RPMI8226 (cell line): ENCODE results near the gene GALNT9.
"Not testable (repeated sequence)": the region's sequence is repeated elsewhere in the genome, so short reads cannot be mapped to it uniquely, and the experiment has no call there.

Experiments used
- DNase-seq: peaks from one replicate; pipeline ENCODE4 v3.0.0-alpha.2; 2015

Gene GALNT9

DNA sequence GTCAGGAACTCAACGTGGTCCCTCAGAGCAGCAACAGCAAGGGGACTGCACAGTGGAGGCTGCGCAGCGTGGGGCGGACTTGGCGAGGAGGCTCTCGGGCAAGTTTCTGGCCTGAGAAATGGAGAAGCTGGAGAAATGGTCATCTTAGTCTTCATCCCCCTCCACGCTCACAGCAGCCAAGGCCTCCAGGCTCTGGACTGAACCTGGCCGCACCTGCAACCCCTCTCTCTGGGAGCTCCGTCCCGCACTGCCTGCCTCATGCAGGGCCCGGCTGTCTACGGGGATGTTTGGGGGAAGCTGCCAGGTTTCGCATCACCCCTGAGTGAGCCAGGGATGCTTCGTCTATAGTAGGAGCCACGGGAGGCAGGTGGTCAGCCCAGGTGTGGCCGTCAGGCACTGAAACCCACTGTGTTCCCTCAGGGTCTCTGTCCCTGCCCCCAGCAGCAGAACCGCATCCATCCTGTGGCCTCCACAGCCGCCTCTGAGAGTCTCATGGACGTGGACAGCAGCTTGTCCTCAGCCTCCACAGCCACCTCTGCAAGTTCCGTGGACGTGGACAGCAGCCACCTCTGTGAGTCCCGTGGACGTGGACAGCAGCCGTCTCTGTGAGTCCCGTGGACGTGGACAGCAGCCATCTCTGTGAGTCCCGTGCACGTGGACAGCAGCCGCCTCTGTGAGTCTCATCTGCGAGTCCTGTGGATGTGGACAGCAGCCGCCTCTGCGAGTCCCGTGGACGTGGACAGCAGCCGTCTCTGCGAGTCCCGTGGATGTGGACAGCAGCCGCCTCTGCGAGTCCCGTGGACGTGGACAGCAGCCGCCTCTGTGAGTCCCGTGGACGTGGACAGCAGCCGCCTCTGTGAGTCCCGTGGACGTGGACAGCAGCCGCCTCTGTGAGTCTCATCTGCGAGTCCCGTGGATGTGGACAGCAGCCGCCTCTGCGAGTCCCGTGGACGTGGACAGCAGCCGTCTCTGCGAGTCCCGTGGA, 29.1 kb upstream of the GALNT9 start:
- DNase-seq = not testable (repeated sequence)

- peak; percentile 11 for DNase-seq
Observed at GRCh38 chr12:132357623-132358186, 28.3 kb upstream of the GALNT9 start.

GRCh38 chr12:132356691-132357622, 27.6 kb upstream of the GALNT9 start:
- peak; percentile 12 for DNase-seq

GRCh38 chr12:132355742-132356681, 26.6 kb upstream of the GALNT9 start:
- no peak for DNase-seq

GRCh38 chr12:132354982-132355680, 25.7 kb upstream of the GALNT9 start:
- DNase-seq = no peak

DNA sequence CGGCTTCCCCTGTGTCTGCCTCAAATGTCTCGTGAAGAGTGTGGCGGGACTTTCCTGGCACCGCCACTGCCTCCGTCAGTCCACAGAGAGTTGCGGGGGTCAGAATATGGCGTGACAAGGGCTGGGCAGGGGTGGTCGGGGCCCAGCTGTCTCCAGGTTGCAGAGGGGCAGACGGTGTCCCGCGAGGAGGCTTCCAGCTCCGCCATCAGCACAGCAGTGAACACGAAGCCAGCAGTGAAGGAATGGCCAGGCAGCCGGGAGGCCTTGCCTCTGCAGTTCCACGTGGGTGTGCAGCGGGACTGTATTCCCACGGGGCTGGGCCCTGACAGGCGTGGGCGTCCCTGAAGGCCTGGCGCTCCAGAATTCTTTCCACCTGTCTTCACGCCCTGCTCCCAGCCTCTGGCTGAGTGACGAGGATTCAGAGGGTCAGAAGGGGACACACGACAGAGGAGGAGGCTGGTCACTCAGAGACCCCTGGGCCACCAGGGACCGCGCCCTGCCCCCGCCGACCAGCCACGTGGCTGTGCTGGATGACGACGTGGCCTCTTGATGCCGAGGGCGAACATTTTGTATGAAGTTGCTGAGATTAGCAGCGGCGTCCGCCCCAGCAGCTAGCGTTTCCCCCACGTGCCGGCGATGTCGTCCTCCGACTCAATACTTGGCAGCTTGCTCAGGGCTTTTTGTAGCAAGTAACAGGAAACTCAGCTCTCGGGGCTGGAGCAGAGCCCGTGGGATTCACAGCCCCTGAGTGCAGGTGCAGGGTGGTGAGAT, 25.0 kb upstream of the GALNT9 start:
- peak; percentile 53 for DNase-seq

DNA sequence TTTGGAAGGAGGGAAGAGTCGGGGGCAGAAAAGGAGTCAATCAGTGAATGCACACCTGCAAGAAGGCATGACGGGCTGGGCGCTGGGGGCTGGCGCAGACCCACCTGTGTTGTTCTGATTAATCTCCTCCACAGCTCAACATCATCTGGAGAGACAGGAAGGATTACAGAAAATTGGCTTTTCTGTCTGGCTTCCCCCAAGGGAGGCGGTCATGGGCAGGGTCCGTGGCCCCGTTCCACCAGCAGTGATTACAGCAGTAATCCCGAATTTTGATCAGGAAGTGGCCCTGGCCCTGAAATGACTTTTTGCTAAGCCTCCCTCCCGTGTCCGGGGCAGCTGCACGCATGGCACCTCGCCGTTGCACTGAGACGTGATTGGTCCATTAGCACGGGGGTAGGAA, 24.4 kb upstream of the GALNT9 start:
- no peak for DNase-seq

DNA sequence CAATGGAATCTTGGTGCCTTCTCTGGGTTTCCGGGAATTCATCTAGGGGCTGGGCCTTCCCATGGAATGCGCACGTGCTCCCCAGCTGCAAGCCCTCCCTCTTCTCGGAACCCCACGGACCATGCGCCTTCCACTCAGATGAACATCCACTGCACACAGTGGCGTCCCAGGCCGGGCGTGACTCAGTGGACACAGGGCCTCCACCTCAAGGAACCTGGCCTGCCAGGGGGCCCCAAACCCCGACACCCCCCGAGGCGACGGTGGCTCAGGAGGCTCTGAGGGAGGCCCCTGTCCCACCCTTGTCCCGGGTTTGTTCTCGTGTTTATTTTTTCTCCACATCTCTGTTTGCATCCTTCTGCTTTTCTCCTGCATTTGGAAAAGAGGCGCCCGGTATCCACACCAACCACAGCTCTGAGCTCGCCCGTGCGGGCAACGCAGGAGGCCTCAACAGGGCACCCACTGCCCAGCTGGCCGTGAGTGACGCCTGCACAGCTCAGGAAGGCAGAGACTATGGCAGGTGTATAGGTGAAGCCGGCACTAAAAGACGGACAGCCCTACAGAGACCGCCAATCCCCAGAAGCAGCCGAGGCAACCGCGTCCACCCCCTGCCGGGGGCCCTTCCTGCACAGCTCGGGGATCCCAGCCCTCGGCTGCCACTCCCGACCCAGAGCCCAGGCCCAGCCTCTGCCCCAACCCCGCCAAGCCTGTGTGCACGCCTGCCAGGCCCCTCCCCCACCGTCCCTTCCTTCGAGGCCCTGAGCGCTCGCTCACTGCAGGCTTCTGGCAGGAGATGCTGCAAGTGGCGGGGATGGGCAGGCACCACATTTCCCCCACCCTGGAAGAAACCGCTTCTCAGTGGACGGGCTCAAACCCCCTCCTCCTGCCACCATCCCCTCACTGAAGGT, 23.8 kb upstream of the GALNT9 start:
- no peak for DNase-seq

DNA sequence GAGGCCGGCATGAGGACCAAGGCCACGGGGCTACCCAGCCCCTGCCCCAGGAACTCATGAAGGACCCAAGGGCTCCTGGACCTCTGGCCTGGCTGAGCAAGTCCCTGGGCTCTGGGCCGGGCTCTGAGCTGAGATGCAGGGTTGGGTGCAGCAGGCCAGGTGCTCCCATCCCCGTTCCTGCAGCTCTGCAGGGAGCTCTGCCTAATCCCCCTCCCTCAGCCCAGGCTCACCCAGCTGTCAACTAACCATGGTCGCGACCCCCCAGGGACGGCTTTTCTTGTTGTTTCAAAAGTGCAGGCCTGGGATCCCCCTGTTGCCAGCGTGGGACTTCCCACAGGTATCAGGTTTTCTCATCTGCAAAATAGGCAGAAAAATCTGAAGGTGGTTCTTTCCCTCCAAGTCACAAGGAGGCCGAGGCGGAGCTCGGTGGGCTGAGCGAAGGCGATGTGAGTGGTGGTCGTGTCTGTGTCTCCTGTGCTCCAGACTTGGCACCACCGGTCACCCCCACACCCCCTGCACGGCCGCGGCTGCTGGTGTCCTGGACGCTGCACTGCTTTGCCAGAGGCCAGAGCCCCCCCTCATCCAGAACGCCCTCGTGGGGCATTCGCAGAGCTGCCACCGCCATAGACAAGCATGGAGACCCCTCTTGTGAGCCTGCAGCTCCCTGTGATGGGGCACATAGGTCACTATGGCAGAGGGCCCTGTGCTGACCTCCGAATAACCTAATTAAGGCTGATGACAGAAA, 22.5 kb upstream of the GALNT9 start:
- no peak for DNase-seq

- no peak for DNase-seq
Observed at GRCh38 chr12:132349501-132350131, 20.2 kb upstream of the GALNT9 start.

- no peak for DNase-seq
Observed at GRCh38 chr12:132348176-132348575, 18.8 kb upstream of the GALNT9 start.

DNA sequence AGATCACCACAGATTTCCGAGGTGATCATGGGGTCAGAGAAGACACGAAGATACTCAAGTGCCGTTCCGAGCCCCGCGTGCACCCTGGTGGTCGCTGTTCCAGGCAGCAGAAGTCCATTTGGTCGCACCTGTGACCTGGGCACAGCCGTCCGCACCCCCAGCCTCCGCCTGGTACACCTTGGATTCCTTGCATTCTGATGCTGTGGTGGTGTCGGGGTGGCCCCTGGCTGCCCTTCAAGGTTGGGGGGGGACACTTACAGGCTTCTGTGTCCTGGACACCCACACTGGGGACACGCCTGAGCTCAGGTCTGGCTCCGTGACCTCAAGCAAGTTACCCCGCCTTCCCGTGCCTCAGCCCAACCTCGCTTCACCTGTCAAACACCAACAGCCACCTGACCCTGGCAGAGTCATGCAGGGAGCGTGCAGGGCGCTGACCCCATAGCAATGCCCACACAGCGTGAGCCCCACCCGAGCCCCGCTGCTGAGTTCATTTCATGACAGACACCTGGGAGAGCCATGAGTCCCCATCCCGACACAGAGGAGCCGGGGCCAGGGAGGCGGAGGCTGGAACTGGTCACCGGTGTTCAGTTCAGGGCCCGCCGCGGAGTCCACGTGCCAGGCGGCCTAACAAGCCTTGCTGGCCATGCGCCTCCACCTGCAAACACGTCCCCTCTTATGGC, 17.9 kb upstream of the GALNT9 start:
- DNase-seq = no peak

DNA sequence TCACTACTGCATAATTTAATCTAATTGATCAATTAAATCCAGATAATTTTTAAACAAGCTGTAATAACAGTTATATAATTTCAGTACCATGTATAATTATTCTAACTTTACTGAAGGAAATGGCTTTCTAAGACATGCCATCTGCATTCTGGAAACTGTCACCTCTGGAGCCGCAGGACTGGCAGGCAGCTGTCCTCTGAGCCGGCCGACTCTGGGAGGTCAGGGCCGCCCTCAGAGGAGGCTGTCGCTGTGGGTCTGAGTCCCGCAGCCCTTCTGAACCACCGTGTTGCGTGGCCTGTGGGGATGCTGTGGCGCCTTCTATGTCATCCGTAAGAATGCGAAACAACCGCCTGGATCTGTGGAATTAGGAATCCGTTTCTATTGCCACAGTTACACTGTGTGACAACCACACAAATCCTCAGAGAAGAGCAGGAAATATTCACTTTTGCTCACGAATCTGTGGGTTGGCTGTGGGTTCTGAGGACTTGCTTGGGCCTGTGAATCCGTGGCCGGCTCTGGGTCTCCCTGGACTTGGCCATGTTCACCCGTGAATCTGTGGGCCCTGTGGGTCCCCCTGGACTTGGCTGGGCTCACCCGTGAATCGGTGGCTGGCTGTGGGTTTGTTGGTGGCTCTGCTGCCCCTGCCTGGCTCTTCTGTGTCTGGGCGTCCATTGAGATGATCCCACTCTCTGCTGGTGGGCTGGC, 17.2 kb upstream of the GALNT9 start:
- no peak for DNase-seq

DNA sequence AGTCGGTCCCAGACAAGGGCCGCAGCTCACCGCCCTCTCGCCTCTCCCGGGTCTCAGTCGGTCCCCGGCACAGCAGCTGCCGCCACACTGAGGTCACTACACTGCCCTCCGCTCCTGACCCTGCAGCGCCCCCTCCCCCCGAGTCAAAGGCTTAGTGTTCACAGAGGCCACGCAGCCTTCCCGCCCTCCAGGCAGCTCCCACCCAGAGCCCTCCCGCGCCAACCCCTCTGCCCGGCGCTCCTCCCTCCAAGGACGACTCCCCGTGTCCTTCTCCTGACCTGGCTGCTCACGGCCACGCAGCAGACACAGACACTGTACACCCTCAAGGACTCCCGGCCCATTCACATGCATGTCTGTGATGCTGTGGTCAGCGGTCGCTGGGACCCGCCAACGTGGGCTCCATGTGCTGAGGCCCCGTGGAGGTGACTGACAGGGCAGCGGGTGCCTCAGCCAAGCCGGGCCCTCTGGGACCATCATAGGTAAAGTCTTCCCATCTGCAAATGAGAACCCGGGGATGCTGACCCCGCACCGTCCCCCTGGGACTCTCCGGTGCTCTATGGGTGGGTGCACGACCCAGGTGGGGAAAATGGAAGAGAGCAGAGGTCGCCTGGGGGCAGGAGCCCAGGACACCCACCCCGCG, 16.3 kb upstream of the GALNT9 start:
- DNase-seq = no peak

DNA sequence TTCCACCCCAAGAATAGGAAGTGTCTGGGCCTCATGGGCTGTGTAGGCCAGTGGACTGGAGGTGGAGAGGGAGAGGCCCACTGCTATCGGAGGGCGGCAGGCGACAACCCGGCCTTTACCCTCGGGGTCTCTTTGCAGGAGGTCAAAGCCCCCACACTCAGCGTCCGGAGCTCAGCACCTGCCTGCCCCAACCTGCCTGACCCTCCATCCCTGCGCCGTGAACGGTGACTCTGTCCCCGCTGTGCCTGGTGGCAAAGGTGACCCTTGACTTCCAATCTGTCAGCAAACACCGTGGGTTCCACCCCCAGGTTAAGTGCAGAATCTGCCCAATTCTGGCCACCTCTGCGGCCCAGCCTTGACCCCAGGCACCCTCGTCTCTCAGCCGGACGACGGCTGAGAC, 15.7 kb upstream of the GALNT9 start:
- no peak for DNase-seq

GRCh38 chr12:132344601-132345000, 15.2 kb upstream of the GALNT9 start:
- DNase-seq = no peak
